OCI-LY3 (cell line): ENCODE data around the gene PCP4.

ENCODE experiments used
- H2AFZ ChIP-seq: fragments of 200-600, 300-600 bp; shearing (Covaris generic); 2 replicates; pipeline ENCODE4 v1.6.0; 2014; ENCODE audit warnings: antibody characterized with exemption, low read depth, low read length
- H3K27ac ChIP-seq: fragments of 200-600, 300-600 bp; sonication (generic); 2 replicates; pipeline ENCODE4 v1.5.1; 2014; ENCODE audit warnings: mild to moderate bottlenecking, low read length, moderate library complexity, mixed read lengths
- H3K27me3 ChIP-seq: fragments of 200-600, 300-600 bp; sonication (generic); 2 replicates; pipeline ENCODE4 v1.6.1; 2014; ENCODE audit warnings: low read depth, low read length, mixed read lengths
- H3K36me3 ChIP-seq: fragments of 200-600, 300-600 bp; sonication (generic); replicated peaks from 2 replicates; pipeline ENCODE3; 2014; ENCODE audit warnings: low read depth, low read length, mixed read lengths
- H3K4me1 ChIP-seq: fragments of 300-600, 200-600 bp; sonication (generic); 2 replicates; pipeline ENCODE4 v1.6.1; 2014; ENCODE audit warnings: low read length, mixed read lengths
- H3K4me2 ChIP-seq: fragments of 200-600, 300-600 bp; sonication (generic); 2 replicates; pipeline ENCODE4 v1.6.1; 2014; ENCODE audit warnings: low read length, mixed read lengths
- H3K4me3 ChIP-seq: fragments of 300-600, 200-600 bp; sonication (generic); 2 replicates; pipeline ENCODE4 v1.5.1; 2014; ENCODE audit warnings: antibody characterized with exemption, mild to moderate bottlenecking, low read length, moderate library complexity
- H3K79me2 ChIP-seq: fragments of 300-600, 200-600 bp; shearing (Covaris generic); 2 replicates; pipeline ENCODE4 v1.6.1; 2014; ENCODE audit warnings: mild to moderate bottlenecking, low read length, mixed read lengths
- H3K9ac ChIP-seq: fragments of 300-600, 200-600 bp; shearing (Covaris generic); 2 replicates; pipeline ENCODE4 v1.6.0; 2014; ENCODE audit warnings: mild to moderate bottlenecking, low read length, moderate library complexity
- H3K9me3 ChIP-seq: fragments of 200-600, 300-600 bp; shearing (Covaris generic); 2 replicates; pipeline ENCODE4 v1.6.1; 2014; ENCODE audit warnings: low read length, mixed read lengths; ENCODE audit not compliant: insufficient read depth
- H4K20me1 ChIP-seq: fragments of 200-600, 300-600 bp; sonication (generic); 2 replicates; pipeline ENCODE4 v1.6.1; 2016; ENCODE audit warnings: low read length, mixed read lengths; ENCODE audit not compliant: insufficient read depth
- CTCF ChIP-seq: fragments of 200-600, 300-600 bp; sonication (generic); IDR thresholded peaks from 2 replicates; pipeline ENCODE4 v1.5.1; 2014; ENCODE audit warnings: antibody characterized with exemption, low read length, low read depth
- EZH2phosphoT487 ChIP-seq: fragments of 200-600 bp; shearing (Covaris generic); IDR thresholded peaks from 2 replicates; pipeline ENCODE4 v1.6.1; 2018; ENCODE audit warnings: antibody characterized with exemption, mixed run types, low read depth

The PCP4 gene

GRCh38 chr21:39911286-39912199 lies 44.3 kb downstream of the PCP4 start:
- H3K4me1 ChIP-seq, result no peaks in the 10 kb centered on the region
- no peaks in the 10 kb centered on the region for H3K36me3 ChIP-seq
- H3K79me2 ChIP-seq, result no peaks in the 10 kb centered on the region
- H3K9ac ChIP-seq, result no peak overlapping the region
- no peaks in the 10 kb centered on the region for H4K20me1 ChIP-seq
- H3K4me3 ChIP-seq, result no peak overlapping the region
- H3K27me3 ChIP-seq, result no peaks in the 10 kb centered on the region
- no peak overlapping the region for H3K4me2 ChIP-seq
- H3K9me3 ChIP-seq, result no peaks in the 10 kb centered on the region
- H2AFZ ChIP-seq, result no peak overlapping the region
- no peak overlapping the region for H3K27ac ChIP-seq
- TF ChIP-seq CTCF (no peak), EZH2phosphoT487 (no peak)

GRCh38 chr21:39913706-39914305 lies 46.6 kb downstream of the PCP4 start:
- H3K4me1 ChIP-seq, result no peaks in the 10 kb centered on the region
- H2AFZ ChIP-seq, result no peak overlapping the region
- H3K4me3 ChIP-seq, result no peak overlapping the region
- H3K79me2 ChIP-seq, result no peaks in the 10 kb centered on the region
- no peaks in the 10 kb centered on the region for H3K27me3 ChIP-seq
- H3K4me2 ChIP-seq, result no peak overlapping the region
- no peak overlapping the region for H3K9ac ChIP-seq
- no peaks in the 10 kb centered on the region for H4K20me1 ChIP-seq
- no peak overlapping the region for H3K27ac ChIP-seq
- no peaks in the 10 kb centered on the region for H3K9me3 ChIP-seq
- TF ChIP-seq CTCF, result no peak
- no peak for TF ChIP-seq EZH2phosphoT487
- no peaks in the 10 kb centered on the region for H3K36me3 ChIP-seq

GRCh38 chr21:39915881-39916280 lies 48.6 kb downstream of the PCP4 start:
- no peak overlapping the region for H3K9ac ChIP-seq
- no peak overlapping the region for H3K27ac ChIP-seq
- H2AFZ ChIP-seq, result no peak overlapping the region
- H3K4me2 ChIP-seq, result no peak overlapping the region
- no peaks in the 10 kb centered on the region for H3K9me3 ChIP-seq
- H3K27me3 ChIP-seq, result no peaks in the 10 kb centered on the region
- H4K20me1 ChIP-seq, result no peaks in the 10 kb centered on the region
- H3K79me2 ChIP-seq, result no peaks in the 10 kb centered on the region
- no peak overlapping the region for H3K4me3 ChIP-seq
- no peaks in the 10 kb centered on the region for H3K36me3 ChIP-seq
- TF ChIP-seq EZH2phosphoT487 (no peak), CTCF (no peak)
- no peaks in the 10 kb centered on the region for H3K4me1 ChIP-seq

GRCh38 chr21:39918558-39918957 lies 51.3 kb downstream of the PCP4 start:
- Histone ChIP-seq H3K4me2 (no peak overlapping the region), H3K9me3 (no peaks in the 10 kb centered on the region), H3K27me3 (no peaks in the 10 kb centered on the region), H3K9ac (no peak overlapping the region), H3K4me1 (no peaks in the 10 kb centered on the region), H3K27ac (no peak overlapping the region), H3K36me3 (no peaks in the 10 kb centered on the region), H2AFZ (no peak overlapping the region), H3K4me3 (no peak overlapping the region), H4K20me1 (no peaks in the 10 kb centered on the region), H3K79me2 (no peaks in the 10 kb centered on the region)
- TF ChIP-seq EZH2phosphoT487 (no peak), CTCF (no peak)
